HEK293 (cell line): Measurements from ENCODE around the gene BRAT1.

Source experiments
- HOXD13 ChIP-seq: sonication (generic); formaldehyde crosslinking; IDR thresholded peaks from 2 replicates; pipeline ENCODE4 v1.8.0; 2022; ENCODE audit warnings: missing genetic modification reagents, borderline replicate concordance
- SALL2 ChIP-seq: fragments of 450-650 bp; formaldehyde crosslinking; IDR thresholded peaks from 2 replicates; pipeline ENCODE4 v1.5.0; 2017; ENCODE audit warnings: missing biosample characterization, mild to moderate bottlenecking, missing genetic modification characterization, borderline replicate concordance
- ZNF585B ChIP-seq: fragments of 450-650 bp; formaldehyde crosslinking; IDR thresholded peaks from 2 replicates; pipeline ENCODE4 v1.5.1; 2016; ENCODE audit warnings: missing biosample characterization, missing genetic modification characterization
- TF ChIP-seq, protein P1 (sequence below): fragments of 450-650 bp; formaldehyde crosslinking; IDR thresholded peaks from 2 replicates; pipeline ENCODE4 v1.5.1; 2016; ENCODE audit warnings: missing biosample characterization, missing genetic modification characterization

DNA sequence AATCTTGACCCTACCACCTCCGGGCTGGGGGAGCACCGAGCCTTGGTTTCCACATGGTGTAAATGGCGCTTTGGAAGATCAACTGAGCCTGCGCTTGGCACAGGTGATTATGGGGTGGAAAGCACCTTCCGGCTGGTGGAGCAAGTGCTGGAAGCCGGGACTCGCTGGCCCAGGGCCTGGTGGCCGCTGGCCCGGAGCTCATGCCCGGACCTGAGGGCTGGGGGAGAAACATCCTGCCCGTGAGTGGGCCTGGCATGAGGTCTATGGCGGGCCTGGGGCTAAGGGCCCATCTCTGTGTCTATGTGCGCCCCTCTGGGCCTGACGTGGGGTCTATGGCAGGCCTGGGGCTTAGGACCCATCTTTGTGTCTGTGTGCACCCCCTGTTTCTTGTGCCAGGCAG, 49.9 kb downstream of the BRAT1 start:
- no peak for TF ChIP-seq ZNF585B (tag by site-specific recombination)
- TF ChIP-seq SALL2 (tag by site-specific recombination) = no peak
- TF ChIP-seq, protein P1, sequence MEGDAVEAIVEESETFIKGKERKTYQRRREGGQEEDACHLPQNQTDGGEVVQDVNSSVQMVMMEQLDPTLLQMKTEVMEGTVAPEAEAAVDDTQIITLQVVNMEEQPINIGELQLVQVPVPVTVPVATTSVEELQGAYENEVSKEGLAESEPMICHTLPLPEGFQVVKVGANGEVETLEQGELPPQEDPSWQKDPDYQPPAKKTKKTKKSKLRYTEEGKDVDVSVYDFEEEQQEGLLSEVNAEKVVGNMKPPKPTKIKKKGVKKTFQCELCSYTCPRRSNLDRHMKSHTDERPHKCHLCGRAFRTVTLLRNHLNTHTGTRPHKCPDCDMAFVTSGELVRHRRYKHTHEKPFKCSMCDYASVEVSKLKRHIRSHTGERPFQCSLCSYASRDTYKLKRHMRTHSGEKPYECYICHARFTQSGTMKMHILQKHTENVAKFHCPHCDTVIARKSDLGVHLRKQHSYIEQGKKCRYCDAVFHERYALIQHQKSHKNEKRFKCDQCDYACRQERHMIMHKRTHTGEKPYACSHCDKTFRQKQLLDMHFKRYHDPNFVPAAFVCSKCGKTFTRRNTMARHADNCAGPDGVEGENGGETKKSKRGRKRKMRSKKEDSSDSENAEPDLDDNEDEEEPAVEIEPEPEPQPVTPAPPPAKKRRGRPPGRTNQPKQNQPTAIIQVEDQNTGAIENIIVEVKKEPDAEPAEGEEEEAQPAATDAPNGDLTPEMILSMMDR (tag by site-specific recombination) = no peak
- no peak for TF ChIP-seq HOXD13 (CRISPR knock-in tag)
